CD4-positive, alpha-beta T cell (primary cell): ENCODE measurements around the gene CAPG. TPM values are rescaled to one million over a fixed set of nuclear protein-coding genes. Genes with fewer than 3 reads are reported as not detected.
A peak's percentile ranks its signal among the peaks of the same experiment; 100 is the strongest.
"Not testable (repeated sequence)": the region's sequence is repeated elsewhere in the genome, so short reads cannot be mapped to it uniquely, and the experiment has no call there.

ENCODE experiments used
- ATAC-seq: fragments of 200-7000 bp; cut with Tn5 transposase; one replicate; pipeline ENCODE4 v1.10.0; 2022; ENCODE audit warnings: mild to moderate bottlenecking; ENCODE audit not compliant: poor library complexity
- CTCF ChIA-PET: fragments of 350-600 bp; sonication (Branson Sonifier 250); formaldehyde crosslinking; loops from one replicate; lab custom pipeline; 2021; ENCODE audit warnings: antibody characterized with exemption, inconsistent platforms; lab: Charles Lee
- POLR2A ChIA-PET: fragments of 350-600 bp; sonication (Branson Sonifier 250); formaldehyde crosslinking; loops from one replicate; lab custom pipeline; 2021; ENCODE audit warnings: antibody characterized with exemption, inconsistent platforms; lab: Charles Lee
- DNase-seq, 14 experiments: peaks; one replicate each; pipeline ENCODE4 v3.0.0-alpha.2; 2013 to 2020; ENCODE audit warnings: mixed read lengths in 2 of 14
- H3K27ac ChIP-seq, 2 donors: one replicate each; pipeline versions ENCODE4 v1.5.1 to v1.7.0; 2013; ENCODE audit warnings: low read length in 2 of 2, low read depth in 1 of 2, mild to moderate bottlenecking in 1 of 2
- H3K27me3 ChIP-seq, 2 experiments: 1 replicate in 1 of 2; 2 replicates in 1 of 2; pipeline versions ENCODE4 v1.6.1 to v1.7.0; 2013; ENCODE audit warnings: low read length in 2 of 2, control low read depth in 1 of 2, mild to moderate bottlenecking in 1 of 2, moderate library complexity in 1 of 2; ENCODE audit not compliant: insufficient read depth in 2 of 2, control insufficient read depth in 1 of 2
- H3K36me3 ChIP-seq: one replicate; pipeline ENCODE4 v1.6.1; 2013; ENCODE audit warnings: low read length, control low read depth; ENCODE audit not compliant: insufficient read depth
- H3K4me1 ChIP-seq: one replicate; pipeline ENCODE4 v1.6.1; 2013; ENCODE audit warnings: low read length, control low read depth; ENCODE audit not compliant: insufficient read depth
- H3K4me3 ChIP-seq: one replicate; pipeline ENCODE4 v1.5.1; 2013; ENCODE audit warnings: mild to moderate bottlenecking, low read length, moderate library complexity
- H3K9me3 ChIP-seq, 2 experiments: 1 replicate in 1 of 2; 2 replicates in 1 of 2; pipeline versions ENCODE4 v1.6.1 to v1.7.0; 2013; ENCODE audit warnings: low read length in 2 of 2, mild to moderate bottlenecking in 2 of 2, control low read depth in 1 of 2, moderate library complexity in 1 of 2; ENCODE audit not compliant: control insufficient read depth in 1 of 2, insufficient read depth in 1 of 2
- H3K27ac Mint-ChIP-seq: one replicate; pipeline ENCODE4 v1.8.0; 2020; ENCODE audit warnings: mixed read lengths
- H3K27me3 Mint-ChIP-seq: one replicate; pipeline ENCODE4 v1.8.0; 2021; ENCODE audit warnings: mixed read lengths
- H3K36me3 Mint-ChIP-seq: one replicate; pipeline ENCODE4 v1.8.0; 2021; ENCODE audit warnings: low read depth, mixed read lengths
- H3K4me1 Mint-ChIP-seq: one replicate; pipeline ENCODE4 v1.8.0; 2021; ENCODE audit warnings: low read depth, mixed read lengths
- H3K4me3 Mint-ChIP-seq: one replicate; pipeline ENCODE4 v1.8.0; 2020; ENCODE audit warnings: mild to moderate bottlenecking, mixed read lengths
- H3K9me3 Mint-ChIP-seq: one replicate; pipeline ENCODE4 v1.8.0; 2020; ENCODE audit warnings: mixed read lengths
- CTCF ChIP-seq: fragments of 200-600 bp; IDR thresholded peaks from one replicate; pipeline ENCODE4 v1.8.0; 2022; ENCODE audit warnings: antibody characterized with exemption, mild to moderate bottlenecking
- intact Hi-C, 2 experiments: fragments of 100-400 bp; cut with DNase I in 1 of 2; cut with micrococcal nuclease in 1 of 2; formaldehyde crosslinking; loops; one replicate each; pipeline versions ENCODE4 v1.15.1 to v1.9.0; 2023 to 2025; cut with DNase I, micrococcal nuclease
- total RNA-seq, 174 experiments: library from RNA in 2 of 174; stranded (reverse) in 2 of 174; gene quantifications; one replicate each; pipeline ENCODE4 v1.2.3 and lab custom pipeline; 2021 to 2026

Gene CAPG
- total RNA-seq, 2 experiments from 2014 or later: 21.7 to 23.3 TPM

DNA sequence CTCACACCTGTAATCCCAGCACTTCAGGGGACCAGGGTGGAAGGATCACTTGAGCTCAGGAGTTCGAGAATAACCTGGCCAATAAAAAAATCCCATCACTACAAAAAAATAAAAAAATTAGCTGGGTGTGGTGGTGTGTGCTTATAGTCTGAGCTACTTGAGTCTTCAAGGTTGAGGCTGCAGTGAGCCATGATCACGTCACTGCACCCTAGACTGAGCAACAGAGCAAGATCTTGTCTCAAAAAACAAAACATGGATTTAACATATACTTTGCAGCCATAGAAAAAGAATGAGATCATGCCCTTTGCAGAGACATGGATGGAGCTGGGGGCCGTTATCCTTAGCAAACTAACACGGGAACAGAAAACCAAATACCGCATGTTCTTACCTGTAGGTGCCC, 30.6 kb upstream of the CAPG start:
- POLR2A ChIA-PET: interaction anchor here (0.9 to 1.7 kb wide), 2 partner anchors 98 to 154 kb away, joined by 4 to 7 read pairs; partner anchors contain the start of genes MAT2A and RNF181
- Mint-ChIP-seq H3K4me1 (peaks cover 37% of the 10 kb centered on the region), H3K36me3 (no peaks in the 10 kb centered on the region), H3K27me3 (no peaks in the 10 kb centered on the region), H3K4me3 (no peak overlapping the region), H3K27ac (peak overlapping the region; percentile 59), H3K9me3 (no peaks in the 10 kb centered on the region)
- Histone ChIP-seq H3K4me1 (peaks cover 39% of the 10 kb centered on the region), H3K36me3 (no peaks in the 10 kb centered on the region), H3K27me3 (no peaks in the 10 kb centered on the region), H3K4me3 (no peak overlapping the region), H3K27ac (no peak overlapping the region), H3K9me3 (no peaks in the 10 kb centered on the region)
- DNase-seq: no peak
- intact Hi-C loops: loop anchor here in 1 of 2 experiments (1.0 kb wide), 1 partner anchor 98 kb away; no protein-coding TSS in a partner anchor
- ATAC-seq: no peak
- CTCF ChIA-PET: interaction anchor here (1.2 kb wide), 1 partner anchor 21 kb away, joined by 3 read pairs; no protein-coding TSS in a partner anchor
- no peak for TF ChIP-seq CTCF

DNA sequence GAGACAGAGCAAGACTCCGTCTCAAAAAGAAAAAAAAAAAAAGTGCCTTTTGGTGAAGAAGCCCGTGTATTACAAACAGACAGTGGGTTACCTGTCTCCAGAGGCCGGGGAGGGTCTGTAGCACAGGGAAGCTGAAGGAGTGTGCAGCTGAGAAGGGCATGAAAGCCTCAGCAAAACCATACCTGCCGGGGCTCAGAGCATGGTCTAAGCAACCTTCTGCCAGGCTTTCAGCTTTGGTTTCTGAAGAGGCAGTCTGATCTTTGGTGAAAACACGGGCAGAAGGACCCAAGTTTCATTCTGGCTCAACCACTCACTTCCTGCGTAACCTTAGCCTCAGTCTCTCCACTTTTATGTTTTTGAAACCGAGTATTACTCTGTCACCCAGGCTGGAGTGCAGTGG, 29.8 kb upstream of the CAPG start:
- no peaks in the 10 kb centered on the region for H3K27me3 ChIP-seq
- H3K9me3 Mint-ChIP-seq: no peaks in the 10 kb centered on the region
- ChIA-PET CTCF (no interaction called here), POLR2A (interaction anchor here (0.6 to 1.7 kb wide), 3 partner anchors 99 to 209 kb away, joined by 3 to 7 read pairs (median 4); partner anchors contain the start of genes MAT2A and RNF181)
- no peaks in the 10 kb centered on the region for H3K9me3 ChIP-seq
- DNase-seq: peak in 1 of 14 experiments; percentile 27
- TF ChIP-seq CTCF: no peak
- no peak overlapping the region for H3K27ac ChIP-seq
- peaks cover 37% of the 10 kb centered on the region for H3K4me1 Mint-ChIP-seq
- H3K27me3 Mint-ChIP-seq: no peaks in the 10 kb centered on the region
- no peak for ATAC-seq
- H3K4me3 ChIP-seq: no peak overlapping the region
- peak overlapping the region; percentile 91 for H3K27ac Mint-ChIP-seq
- intact Hi-C loops: loop anchor here in 1 of 2 experiments (1.0 kb wide), 1 partner anchor 98 kb away; no protein-coding TSS in a partner anchor
- no peaks in the 10 kb centered on the region for H3K36me3 Mint-ChIP-seq
- peak overlapping the region; percentile 54 for H3K4me3 Mint-ChIP-seq
- peaks cover 39% of the 10 kb centered on the region for H3K4me1 ChIP-seq
- H3K36me3 ChIP-seq: no peaks in the 10 kb centered on the region

DNA sequence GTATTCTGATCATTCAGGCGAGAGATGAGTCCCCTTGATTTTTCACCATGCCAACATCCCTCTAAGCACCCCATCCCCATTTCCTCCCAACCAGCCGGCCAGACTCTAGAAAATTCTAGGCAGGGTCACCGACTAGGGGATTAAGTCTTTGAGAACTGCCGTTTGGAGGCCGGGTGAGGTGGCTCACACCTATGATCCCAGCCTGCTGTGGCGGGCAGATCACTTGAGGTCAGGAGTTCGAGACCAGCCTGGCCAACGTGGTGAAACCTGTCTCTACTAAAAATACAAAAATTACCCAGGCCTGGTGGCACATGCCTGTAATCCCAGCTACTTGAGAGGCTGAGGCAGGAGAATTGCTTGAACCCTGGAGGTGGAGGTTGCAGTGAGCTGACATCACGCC, 29.4 kb upstream of the CAPG start:
- H3K27me3 ChIP-seq, H3K9me3 Mint-ChIP-seq, H3K27me3 Mint-ChIP-seq, ATAC-seq, H3K36me3 ChIP-seq, CTCF ChIA-PET, H3K27ac ChIP-seq, H3K9me3 ChIP-seq, H3K4me3 ChIP-seq, DNase-seq, H3K36me3 Mint-ChIP-seq, intact Hi-C loops: not testable (repeated sequence)
- H3K27ac Mint-ChIP-seq: peak overlapping the region; percentile 91
- H3K4me1 ChIP-seq: peaks cover 39% of the 10 kb centered on the region
- peaks cover 37% of the 10 kb centered on the region for H3K4me1 Mint-ChIP-seq
- H3K4me3 Mint-ChIP-seq: peak overlapping the region; percentile 54
- POLR2A ChIA-PET: interaction anchor here (1.5 to 1.7 kb wide), 2 partner anchors 85 to 99 kb away, joined by 3 to 7 read pairs; partner anchors contain the start of genes ELMOD3, MAT2A and RETSAT
